Tongue (tissue), 2 donors: ENCODE results near the gene PCDHB14. TPM values are rescaled to one million over a fixed set of nuclear protein-coding genes. Genes with fewer than 3 reads are reported as not detected.
"Not testable (repeated sequence)": the region's sequence is repeated elsewhere in the genome, so short reads cannot be mapped to it uniquely, and the experiment has no call there.

Experiments used
- DNase-seq: peaks from one replicate; pipeline ENCODE4 v3.0.0-alpha.2; 2015
- total RNA-seq: library from RNA; depleted of rRNA; stranded (reverse); fragments of >200 nt; gene quantifications from one replicate; pipeline ENCODE4 v1.2.3, GENCODE V29; 2014

Gene PCDHB14
- total RNA-seq, result 7.8 TPM

GRCh38 chr5:141223112-141223783 lies at the start of gene PCDHB14:
TSS of gene PCDHB14 (plus strand) at chr5:141223343. CDS start at chr5:141223506, 163 bp downstream.
- DNase-seq, result peak; percentile 46

- not testable (repeated sequence) for DNase-seq
Observed at GRCh38 chr5:141174291-141175104, 48.6 kb upstream of the PCDHB14 start.

- DNase-seq, result no peak
Observed at GRCh38 chr5:141175933-141176332, 47.2 kb upstream of the PCDHB14 start.

GRCh38 chr5:141177577-141178191 lies 45.5 kb upstream of the PCDHB14 start, which contains the start of gene PCDHB8:
TSS of gene PCDHB8 (plus strand) at chr5:141177790. CDS start at chr5:141178035, 245 bp downstream.
- not testable (repeated sequence) for DNase-seq

GRCh38 chr5:141179371-141179770 lies 43.8 kb upstream of the PCDHB14 start:
- not testable (repeated sequence) for DNase-seq

- not testable (repeated sequence) for DNase-seq
Observed at GRCh38 chr5:141179876-141180275, 43.3 kb upstream of the PCDHB14 start.

GRCh38 chr5:141180313-141180712 lies 42.8 kb upstream of the PCDHB14 start:
- DNase-seq, result no peak

- peak; percentile 65 for DNase-seq
Observed at GRCh38 chr5:141182248-141182647, 40.9 kb upstream of the PCDHB14 start, which contains the start of gene PCDHB16. TSS of gene PCDHB16 (plus strand) at chr5:141182387. CDS start at chr5:141182560, 173 bp downstream.

- DNase-seq, result not testable (repeated sequence)
Observed at GRCh38 chr5:141184117-141184855, 38.9 kb upstream of the PCDHB14 start.

- peak; percentile 20 for DNase-seq
Observed at GRCh38 chr5:141186897-141187512, 36.1 kb upstream of the PCDHB14 start, which contains the start of gene PCDHB9. TSS of gene PCDHB9 (plus strand) at chr5:141187161. CDS start at chr5:141187319, 158 bp downstream.

GRCh38 chr5:141188682-141189081 lies 34.5 kb upstream of the PCDHB14 start:
- DNase-seq, result not testable (repeated sequence)

- not testable (repeated sequence) for DNase-seq
Observed at GRCh38 chr5:141189131-141189530, 34.0 kb upstream of the PCDHB14 start.

GRCh38 chr5:141192110-141192725 lies 30.9 kb upstream of the PCDHB14 start, which contains the start of gene PCDHB10:
TSS of gene PCDHB10 (plus strand) at chr5:141192353. CDS start at chr5:141192553, 200 bp downstream.
- peak; percentile 25 for DNase-seq

- DNase-seq, result not testable (repeated sequence)
Observed at GRCh38 chr5:141194332-141194731, 28.8 kb upstream of the PCDHB14 start.

- no peak for DNase-seq
Observed at GRCh38 chr5:141196363-141196762, 26.8 kb upstream of the PCDHB14 start.

- DNase-seq, result peak; percentile 9
Observed at GRCh38 chr5:141199359-141200235, 23.5 kb upstream of the PCDHB14 start, which contains the start of gene PCDHB11. TSS of gene PCDHB11 (plus strand) at chr5:141199627. CDS start at chr5:141199775, 148 bp downstream.

- not testable (repeated sequence) for DNase-seq
Observed at GRCh38 chr5:141201126-141201525, 22.0 kb upstream of the PCDHB14 start.

GRCh38 chr5:141201646-141202045 lies 21.5 kb upstream of the PCDHB14 start:
- not testable (repeated sequence) for DNase-seq

GRCh38 chr5:141208478-141208877 lies 14.7 kb upstream of the PCDHB14 start, which contains the start of gene PCDHB12:
TSS of gene PCDHB12 (plus strand) at chr5:141208719. CDS start at chr5:141208908, 189 bp downstream.
- peak; percentile 15 for DNase-seq
